G401.6 (cell line): ENCODE results near the gene SZT2.
"Not testable (repeated sequence)": the region's sequence is repeated elsewhere in the genome, so short reads cannot be mapped to it uniquely, and the experiment has no call there.

Source experiments
- FAIRE-seq: peaks from 2 replicates; lab custom pipeline; 2012; peaks lifted over from hg19 to GRCh38; lab: Jason Lieb, UNC

Gene SZT2

GRCh38 chr1:43458379-43458778 is 68.7 kb downstream of the SZT2 start:
- not testable (repeated sequence) for FAIRE-seq

DNA sequence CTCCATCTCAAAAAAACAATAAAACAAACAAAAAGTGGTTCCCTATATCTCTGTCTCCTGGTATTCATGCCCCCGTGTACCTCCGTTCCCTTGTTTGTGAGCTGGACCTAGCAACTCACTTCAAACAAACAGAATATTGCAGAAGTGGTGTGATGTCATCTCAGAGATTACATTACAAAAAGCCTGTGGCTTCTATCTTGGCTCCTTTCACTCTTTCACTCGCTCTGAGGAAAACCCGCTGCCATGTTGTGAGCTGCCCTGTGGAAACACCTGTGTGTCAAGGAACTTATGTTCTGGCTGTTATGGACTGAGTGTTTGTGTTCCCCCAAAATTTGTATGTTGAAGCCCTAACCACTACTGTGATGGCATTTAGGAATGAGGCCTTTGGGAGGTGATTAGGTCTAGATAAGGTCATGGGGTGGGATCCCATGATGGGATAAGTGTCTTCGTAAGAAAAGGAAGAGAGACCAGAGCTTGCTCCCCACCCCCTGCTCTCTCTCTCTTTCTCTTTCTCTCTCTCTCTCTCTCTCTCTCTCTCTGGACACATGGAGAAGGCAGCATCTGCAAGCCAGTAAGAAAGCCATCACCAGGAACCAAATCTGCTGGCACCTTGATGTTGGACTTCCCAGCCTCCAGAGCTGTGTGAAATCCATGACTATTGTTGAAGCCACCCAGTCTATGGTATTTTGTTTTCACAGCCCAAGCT is 71.4 kb downstream of the SZT2 start:
- no peak for FAIRE-seq

DNA sequence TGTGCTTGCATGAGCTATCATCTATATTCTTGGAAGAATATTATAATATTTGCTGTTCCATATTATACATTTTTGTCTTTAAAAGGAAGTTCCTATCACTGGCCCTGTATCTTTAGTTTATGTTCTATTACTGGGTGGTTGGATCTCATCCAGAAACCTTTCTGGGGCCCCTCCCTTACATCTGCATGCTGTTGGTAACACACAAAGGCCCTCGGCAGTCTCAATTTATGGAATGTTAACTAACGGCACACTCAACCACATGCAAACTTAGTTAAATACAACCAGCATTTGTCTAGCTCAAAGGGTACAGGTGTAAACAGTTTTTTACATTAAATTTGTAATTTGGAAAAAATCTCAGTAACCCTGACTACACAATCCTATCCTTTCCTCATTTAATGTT is 73.8 kb downstream of the SZT2 start:
- no peak for FAIRE-seq

DNA sequence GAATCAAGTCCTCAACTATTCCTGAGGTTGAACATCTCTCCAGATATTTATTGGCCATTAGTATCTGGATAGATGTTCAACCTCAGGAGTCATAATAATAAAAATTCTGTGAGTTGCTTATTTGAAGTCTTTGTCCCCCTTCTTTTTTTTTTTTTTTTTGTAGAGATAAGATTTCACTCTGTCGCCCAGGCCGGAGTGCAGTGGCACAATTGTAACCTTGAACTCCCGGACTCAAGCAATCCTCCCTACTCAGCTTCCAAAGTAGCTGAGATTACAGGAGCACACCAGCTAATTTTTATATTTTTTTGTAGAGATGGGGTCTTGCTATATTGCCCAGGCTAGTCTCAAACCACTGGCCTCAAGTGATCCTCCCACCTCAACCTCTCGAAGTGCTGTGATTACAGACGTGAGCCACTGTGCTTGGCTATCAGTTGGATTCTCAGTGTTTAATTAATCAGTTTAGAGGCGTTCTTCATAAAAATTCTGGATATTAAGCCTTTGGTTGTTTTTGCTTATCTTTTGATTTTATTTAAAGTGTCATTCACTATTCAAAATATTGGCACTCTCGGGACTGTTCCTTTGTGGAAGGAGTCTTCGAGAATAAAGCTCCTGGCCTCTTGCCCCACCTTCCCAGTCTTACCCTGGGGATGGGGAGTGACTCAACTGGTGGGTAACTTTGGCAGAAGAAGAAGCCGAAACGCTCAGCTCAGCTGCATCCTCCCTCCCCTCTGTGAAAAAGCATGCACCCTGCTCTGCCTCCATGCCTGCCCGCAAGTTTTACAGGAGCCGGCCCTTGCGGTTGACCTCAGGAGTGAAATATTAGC is 75.2 kb downstream of the SZT2 start:
- FAIRE-seq: no peak

- no peak for FAIRE-seq
Observed at GRCh38 chr1:43465505-43466067, 75.9 kb downstream of the SZT2 start.

- FAIRE-seq: no peak
Observed at GRCh38 chr1:43466403-43466802, 76.7 kb downstream of the SZT2 start.

GRCh38 chr1:43468414-43468813 is 78.7 kb downstream of the SZT2 start:
- no peak for FAIRE-seq

GRCh38 chr1:43469932-43470331 is 80.2 kb downstream of the SZT2 start:
- FAIRE-seq: no peak

DNA sequence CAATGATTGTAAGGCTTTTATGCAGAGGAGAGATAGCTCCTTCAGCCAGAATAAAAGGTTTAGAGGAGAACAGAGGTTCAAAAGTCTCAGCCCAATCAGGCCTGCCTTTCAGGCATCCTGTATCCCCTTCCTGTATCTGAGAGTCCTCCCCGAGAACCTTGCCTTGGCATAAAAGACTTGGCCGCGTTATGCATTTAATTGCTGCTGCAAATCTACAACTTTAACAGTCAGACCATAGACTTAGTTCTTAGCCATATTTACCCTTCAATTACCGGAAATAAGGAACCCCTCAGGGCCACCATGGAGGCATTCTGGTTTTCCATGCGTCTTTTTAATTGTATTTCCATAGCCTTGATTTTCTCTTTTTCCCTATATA is 82.4 kb downstream of the SZT2 start:
- no peak for FAIRE-seq

DNA sequence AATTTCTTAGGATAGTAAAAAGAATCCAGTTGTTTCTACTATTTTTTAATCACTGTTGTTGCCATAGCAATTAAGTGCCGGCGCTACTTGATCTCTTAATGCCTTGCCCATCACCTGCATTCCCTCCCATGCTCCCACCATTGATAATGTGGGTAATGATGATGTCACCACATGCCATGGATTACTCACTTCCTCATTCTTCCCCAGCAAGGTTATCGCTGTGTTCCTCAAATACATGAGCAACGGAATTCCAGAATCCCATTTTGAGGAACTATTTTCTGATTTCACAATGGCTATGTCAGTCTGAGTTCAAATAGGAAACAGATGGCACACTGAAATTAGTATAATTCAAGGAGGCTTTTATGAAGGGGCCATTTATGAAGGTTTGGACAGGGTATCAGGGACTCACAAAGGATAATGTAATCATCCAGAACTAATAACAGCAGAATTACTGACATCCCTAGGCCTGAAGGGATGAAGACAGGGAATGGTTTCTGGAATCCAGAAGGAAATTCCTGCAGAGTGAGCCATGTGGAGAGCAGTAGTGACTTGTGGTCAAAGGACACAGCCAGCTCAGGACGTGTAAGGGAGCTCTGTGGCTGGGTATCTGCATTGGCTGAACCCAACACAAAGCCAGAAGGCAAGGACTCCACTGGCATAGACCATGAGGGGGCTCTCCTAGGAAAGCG is 82.9 kb downstream of the SZT2 start:
- peak; percentile 98 for FAIRE-seq

- no peak for FAIRE-seq
Observed at GRCh38 chr1:43473463-43473862, 83.8 kb downstream of the SZT2 start.

DNA sequence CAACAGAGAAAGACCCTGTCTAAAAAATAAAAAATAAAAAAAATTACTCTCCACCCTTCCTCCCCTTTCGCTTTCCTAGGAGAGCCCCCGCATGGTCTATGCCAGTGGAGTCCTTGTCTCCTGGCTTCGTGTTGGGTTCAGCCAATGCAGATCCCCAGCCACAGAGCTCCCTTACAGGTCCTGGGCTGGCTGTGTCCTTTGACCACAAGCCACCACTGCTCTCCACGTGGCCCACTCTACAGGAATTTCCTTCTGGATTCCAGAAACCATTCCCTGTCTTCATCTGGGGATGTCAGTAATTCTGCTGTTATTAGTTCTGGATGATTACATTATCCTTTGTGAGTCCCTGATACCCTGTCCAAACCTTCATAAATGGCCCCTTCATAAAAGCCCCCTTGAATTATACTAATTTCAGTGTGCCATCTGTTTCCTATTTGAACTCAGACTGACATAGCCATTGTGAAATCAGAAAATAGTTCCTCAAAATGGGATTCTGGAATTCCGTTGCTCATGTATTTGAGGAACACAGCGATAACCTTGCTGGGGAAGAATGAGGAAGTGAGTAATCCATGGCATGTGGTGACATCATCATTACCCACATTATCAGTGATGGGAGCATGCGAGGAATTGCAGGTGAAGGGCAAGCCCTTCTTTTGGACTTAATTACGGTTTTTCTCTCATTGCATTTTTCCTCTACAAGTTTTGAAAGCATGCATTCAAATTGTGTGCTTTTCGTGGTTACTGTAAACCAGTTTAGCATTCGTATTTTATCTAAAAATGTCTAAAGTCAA is 86.1 kb downstream of the SZT2 start:
- FAIRE-seq: peak; percentile 96

GRCh38 chr1:43477716-43478115 is 88.0 kb downstream of the SZT2 start:
- no peak for FAIRE-seq

- no peak for FAIRE-seq
Observed at GRCh38 chr1:43479414-43479813, 89.7 kb downstream of the SZT2 start.

DNA sequence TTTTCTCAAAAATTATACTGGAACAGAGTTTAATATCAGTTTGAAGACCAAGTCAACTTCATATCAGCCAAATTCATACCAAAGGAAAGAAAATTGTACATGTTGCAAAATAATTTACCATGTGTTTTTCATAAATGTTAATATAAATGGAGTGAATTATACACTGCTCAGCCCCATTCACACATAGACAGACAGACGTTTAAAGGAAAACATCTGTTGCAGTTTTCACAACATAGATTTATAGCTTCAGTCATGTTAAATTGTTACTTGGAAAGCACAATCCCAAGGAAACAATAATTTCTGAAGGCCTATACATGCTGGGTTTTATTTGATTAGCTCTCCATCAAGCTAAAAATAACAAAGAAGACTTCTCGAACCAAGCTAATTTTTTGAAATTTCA is 91.8 kb downstream of the SZT2 start:
- FAIRE-seq: no peak

- no peak for FAIRE-seq
Observed at GRCh38 chr1:43482215-43482614, 92.5 kb downstream of the SZT2 start.

DNA sequence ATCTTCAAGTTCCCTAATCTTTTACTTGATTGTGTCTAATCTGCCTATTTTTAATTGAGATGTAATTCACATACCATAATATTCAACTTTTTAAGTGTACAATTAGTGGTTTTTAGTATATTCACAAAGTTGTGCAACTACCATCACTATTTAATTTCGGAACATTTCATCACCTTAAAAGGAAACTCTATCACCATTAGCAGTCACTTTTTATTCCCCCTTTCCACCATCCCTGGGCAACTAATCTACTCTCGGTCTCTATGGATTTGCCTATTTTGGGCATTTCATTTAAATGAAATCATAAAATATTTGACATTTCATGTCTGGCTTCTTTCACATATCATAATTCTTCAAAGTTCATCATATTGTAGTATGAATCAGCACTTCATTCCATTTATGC is 94.7 kb downstream of the SZT2 start:
- FAIRE-seq: no peak

GRCh38 chr1:43488165-43488564 is 98.5 kb downstream of the SZT2 start:
- no peak for FAIRE-seq

GRCh38 chr1:43491061-43491460 is 101.4 kb downstream of the SZT2 start:
- no peak for FAIRE-seq

GRCh38 chr1:43492826-43493225 is 103.1 kb downstream of the SZT2 start:
- FAIRE-seq: no peak

- no peak for FAIRE-seq
Observed at GRCh38 chr1:43493661-43494450, 104.2 kb downstream of the SZT2 start.
